GM12874 (cell line): ENCODE measurements around the gene KCNA1.

Source experiments
- CTCF ChIP-seq: IDR thresholded peaks from 2 replicates; pipeline ENCODE4 v1.5.1; 2011; ENCODE audit warnings: low read depth, mild to moderate bottlenecking, control low read depth, low read length, moderate library complexity; ENCODE audit not compliant: insufficient read depth

KCNA1 gene

GRCh38 chr12:4939418-4940023 is 29.8 kb downstream of the KCNA1 start:
- no peak for TF ChIP-seq CTCF

- no peak for TF ChIP-seq CTCF
Measured at GRCh38 chr12:4943067-4943937, 33.6 kb downstream of the KCNA1 start.

GRCh38 chr12:4943938-4944284 is 34.2 kb downstream of the KCNA1 start:
- TF ChIP-seq CTCF: no peak

GRCh38 chr12:4947253-4947652 is 37.5 kb downstream of the KCNA1 start:
- no peak for TF ChIP-seq CTCF

GRCh38 chr12:4951083-4951482 is 41.4 kb downstream of the KCNA1 start:
- TF ChIP-seq CTCF: no peak

- no peak for TF ChIP-seq CTCF
Measured at GRCh38 chr12:4951601-4952000, 41.9 kb downstream of the KCNA1 start.

- TF ChIP-seq CTCF: no peak
Measured at GRCh38 chr12:4954621-4955354, 45.1 kb downstream of the KCNA1 start.
